SU-DHL-6 (cell line): ENCODE data around the gene SLC12A7.

Experiments
- CTCF ChIP-seq: fragments of 200-600 bp; sonication (generic); IDR thresholded peaks from one replicate; pipeline ENCODE4 v1.5.1; 2017; ENCODE audit warnings: antibody characterized with exemption, mild to moderate bottlenecking, low read length, moderate library complexity; ENCODE audit not compliant: insufficient read depth, poor library complexity, severe bottlenecking
- EZH2phosphoT487 ChIP-seq: fragments of 200-600 bp; sonication (generic), shearing (Covaris generic); conservative IDR thresholded peaks from 2 replicates; pipeline ENCODE4 v1.6.1; 2018; ENCODE audit warnings: mild to moderate bottlenecking, antibody characterized with exemption, low read length, moderate library complexity, mixed read lengths

- no peak for TF ChIP-seq CTCF
- TF ChIP-seq EZH2phosphoT487, result no peak
Observed at GRCh38 chr5:1116977-1117376, 5.1 kb upstream of the SLC12A7 start.
